SK-N-MC (cell line): ENCODE data around the gene NCAM2.

Source experiments
- EZH2 ChIP-seq: fragments of 200-600 bp; sonication (generic); IDR thresholded peaks from one replicate; pipeline ENCODE4 v1.6.1; 2017; ENCODE audit warnings: antibody characterized with exemption
- FOXP2 ChIP-seq: optimal IDR thresholded peaks from 2 replicates; pipeline ENCODE3; 2011; ENCODE audit warnings: mild to moderate bottlenecking, moderate library complexity; ENCODE audit not compliant: insufficient read depth; ENCODE audit errors: extremely low read length, control extremely low read depth

- TF ChIP-seq EZH2 = no peak
- no peak for TF ChIP-seq FOXP2
Observed at GRCh38 chr21:21216047-21216446, 217.8 kb downstream of the NCAM2 start.
